NCI-H146 treated with DMSO at 0.1 percent for 48 hours (cell line): ENCODE data around the gene GAGE12J.
"Not testable (repeated sequence)": the region's sequence is repeated elsewhere in the genome, so short reads cannot be mapped to it uniquely, and the experiment has no call there.

Experiments
- DNase-seq: peaks from one replicate; lab custom pipeline; 2025; ENCODE audit not compliant: unreplicated experiment; lab: John Stamatoyannopoulos, UW

GAGE12J gene

GRCh38 chrX:49309401-49309981 lies 12.3 kb upstream of the GAGE12J start:
- no peak for DNase-seq

DNA sequence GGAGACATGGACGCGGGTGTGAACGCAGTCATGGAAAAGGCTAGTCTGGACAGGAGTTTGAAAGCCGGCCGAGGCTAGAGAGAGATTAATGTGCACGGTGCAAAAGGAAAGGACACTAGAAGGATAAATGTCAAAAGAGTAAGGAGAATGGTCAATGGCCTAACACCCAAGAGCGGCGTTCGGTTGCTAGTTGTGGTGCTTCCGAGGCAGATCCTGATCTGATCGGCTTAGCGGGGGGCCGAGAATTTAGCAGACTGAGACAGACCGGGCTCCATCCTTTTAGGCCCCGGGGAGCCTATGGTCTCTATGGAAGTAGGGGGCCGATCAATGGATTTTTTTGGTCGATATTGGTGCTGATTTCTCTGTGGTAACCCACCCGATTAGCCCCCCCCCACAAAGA lies 11.5 kb upstream of the GAGE12J start:
- DNase-seq = no peak

DNA sequence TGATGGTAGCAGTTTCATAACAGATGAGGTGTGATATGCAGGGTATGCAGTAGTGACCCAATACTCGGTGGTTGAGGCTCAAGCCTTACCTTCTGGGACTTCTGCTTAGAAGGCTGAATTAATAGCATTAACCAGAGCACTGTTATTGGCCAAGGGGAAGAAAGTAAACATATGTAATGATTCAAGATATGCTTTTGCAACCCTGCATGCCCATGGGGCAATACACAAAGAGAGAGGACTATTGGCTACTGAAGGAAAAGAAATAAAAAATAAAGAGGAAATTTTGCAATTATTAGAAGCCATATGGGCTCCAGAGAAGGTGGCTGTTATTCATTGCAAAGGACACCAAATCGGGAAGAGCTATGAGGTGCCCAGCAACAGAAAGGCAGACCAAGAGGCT lies 9.7 kb upstream of the GAGE12J start:
- no peak for DNase-seq

GRCh38 chrX:49316085-49316484 lies 5.8 kb upstream of the GAGE12J start:
- no peak for DNase-seq

- DNase-seq = not testable (repeated sequence)
These were observed 429 bp downstream of the GAGE12J start for GRCh38 chrX:49322266-49322665.

GRCh38 chrX:49323735-49324134 lies 1.9 kb downstream of the GAGE12J start:
- not testable (repeated sequence) for DNase-seq

GRCh38 chrX:49330421-49330820 lies 8.6 kb downstream of the GAGE12J start:
- DNase-seq = not testable (repeated sequence)

DNA sequence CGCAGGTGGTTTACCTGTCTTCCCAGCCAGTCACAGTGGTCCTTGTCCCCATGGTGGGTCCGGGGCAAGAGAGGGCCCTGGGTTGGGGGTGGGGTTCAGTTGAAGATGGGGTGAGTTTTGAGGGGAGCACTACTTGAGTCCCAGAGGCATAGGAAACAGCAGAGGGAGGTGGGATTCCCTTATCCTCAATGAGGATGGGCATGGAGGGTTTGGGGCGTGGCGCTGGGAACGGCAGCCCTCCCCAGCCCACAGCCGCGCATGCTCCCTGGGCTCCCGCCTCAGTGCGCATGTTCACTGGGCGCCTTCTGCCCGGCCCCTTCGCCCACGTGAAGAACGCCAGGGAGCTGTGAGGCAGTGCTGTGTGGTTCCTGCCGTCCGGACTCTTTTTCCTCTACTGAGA lies 9.4 kb downstream of the GAGE12J start, which contains the start of gene GAGE13:
TSS of gene GAGE13 (plus strand) at position 301 of the 400 bp plus-strand sequence. CDS start 1,156 bp downstream, outside the sequence.
- DNase-seq = not testable (repeated sequence)

- DNase-seq = not testable (repeated sequence)
These were observed 10.0 kb downstream of the GAGE12J start for GRCh38 chrX:49331841-49332240.

- DNase-seq = not testable (repeated sequence)
These were observed 19.6 kb downstream of the GAGE12J start for GRCh38 chrX:49341449-49341848.

- DNase-seq = not testable (repeated sequence)
These were observed 22.8 kb downstream of the GAGE12J start for GRCh38 chrX:49344496-49345175.

- DNase-seq = not testable (repeated sequence)
These were observed 23.6 kb downstream of the GAGE12J start for GRCh38 chrX:49345402-49345801.

DNA sequence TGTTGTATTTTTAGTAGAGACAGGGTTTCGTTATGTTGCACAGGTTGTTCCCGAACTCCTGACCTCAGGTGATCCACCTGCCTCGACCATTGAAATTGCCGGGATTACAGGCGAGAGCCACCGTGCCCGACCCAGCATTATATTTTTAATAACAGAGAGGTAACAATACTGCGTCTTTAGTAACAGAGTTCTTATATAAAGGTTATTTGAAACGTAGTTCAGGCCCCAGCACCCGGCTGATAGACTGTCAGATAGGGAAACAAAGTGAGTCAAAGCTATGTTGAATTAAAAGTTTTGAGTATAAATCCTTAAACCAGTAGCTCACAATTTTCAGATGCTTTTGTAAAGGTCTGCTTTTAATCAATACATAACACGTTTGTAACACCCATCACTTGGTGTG lies 24.3 kb downstream of the GAGE12J start:
- DNase-seq = not testable (repeated sequence)
